Gastroesophageal sphincter (tissue), 3 donors: ENCODE results near the gene FAM171A1.

Experiments used
- EP300 ChIP-seq: sonication (generic); formaldehyde crosslinking; IDR thresholded peaks from one replicate; pipeline ENCODE4 v1.6.1; 2017; ENCODE audit warnings: antibody characterized with exemption, mild to moderate bottlenecking
- POLR2A ChIP-seq, 2 donors: fragments of 450-650 bp; IDR thresholded peaks; one replicate each; pipeline ENCODE4 v1.6.1; 2017; ENCODE audit warnings: antibody characterized with exemption in 2 of 2, mild to moderate bottlenecking in 2 of 2, moderate library complexity in 1 of 2
- POLR2AphosphoS5 ChIP-seq: sonication (generic); formaldehyde crosslinking; IDR thresholded peaks from one replicate; pipeline ENCODE4 v1.6.1; 2017; ENCODE audit warnings: antibody characterized with exemption
- TF ChIP-seq, protein P1 (sequence below), 4 experiments: fragments of 200-600 bp in 2 of 4; fragments of 450-650 bp in 2 of 4; sonication (generic) in 1 of 4; IDR thresholded peaks; one replicate each; pipeline ENCODE4 v1.5.1; 2017 to 2019; ENCODE audit warnings: antibody characterized with exemption in 4 of 4, mild to moderate bottlenecking in 2 of 4, moderate library complexity in 2 of 4

DNA sequence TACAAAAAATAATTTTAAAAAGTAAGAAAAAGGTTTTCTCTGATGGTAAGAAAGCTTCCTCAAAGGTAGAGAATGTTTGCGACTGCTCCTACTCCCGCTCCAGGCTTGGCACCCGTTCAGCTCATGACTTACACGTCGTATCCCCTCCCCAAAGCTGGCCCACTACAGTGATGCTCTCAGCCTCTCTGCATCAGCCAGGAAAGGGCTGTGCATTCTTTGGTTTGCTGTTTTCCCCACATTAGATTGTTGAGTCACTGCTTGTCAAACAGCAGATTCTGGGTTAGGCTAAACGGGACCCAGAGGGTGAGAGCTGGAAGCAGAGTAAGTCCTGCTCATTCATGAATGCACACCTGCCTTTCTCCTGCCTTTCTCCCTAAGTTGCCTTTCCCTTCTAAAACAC, 147.9 kb downstream of the FAM171A1 start:
- TF ChIP-seq POLR2AphosphoS5 (no peak), EP300 (no peak), POLR2A (IDR thresholded peaks at IDR 0.05) (no peak)
- TF ChIP-seq, protein P1, sequence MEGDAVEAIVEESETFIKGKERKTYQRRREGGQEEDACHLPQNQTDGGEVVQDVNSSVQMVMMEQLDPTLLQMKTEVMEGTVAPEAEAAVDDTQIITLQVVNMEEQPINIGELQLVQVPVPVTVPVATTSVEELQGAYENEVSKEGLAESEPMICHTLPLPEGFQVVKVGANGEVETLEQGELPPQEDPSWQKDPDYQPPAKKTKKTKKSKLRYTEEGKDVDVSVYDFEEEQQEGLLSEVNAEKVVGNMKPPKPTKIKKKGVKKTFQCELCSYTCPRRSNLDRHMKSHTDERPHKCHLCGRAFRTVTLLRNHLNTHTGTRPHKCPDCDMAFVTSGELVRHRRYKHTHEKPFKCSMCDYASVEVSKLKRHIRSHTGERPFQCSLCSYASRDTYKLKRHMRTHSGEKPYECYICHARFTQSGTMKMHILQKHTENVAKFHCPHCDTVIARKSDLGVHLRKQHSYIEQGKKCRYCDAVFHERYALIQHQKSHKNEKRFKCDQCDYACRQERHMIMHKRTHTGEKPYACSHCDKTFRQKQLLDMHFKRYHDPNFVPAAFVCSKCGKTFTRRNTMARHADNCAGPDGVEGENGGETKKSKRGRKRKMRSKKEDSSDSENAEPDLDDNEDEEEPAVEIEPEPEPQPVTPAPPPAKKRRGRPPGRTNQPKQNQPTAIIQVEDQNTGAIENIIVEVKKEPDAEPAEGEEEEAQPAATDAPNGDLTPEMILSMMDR (IDR thresholded peaks at IDR 0.05), result no peak
